Measurements from ENCODE around the gene SLC7A14. TPM values are rescaled to one million over a fixed set of nuclear protein-coding genes. Genes with fewer than 3 reads are reported as not detected.

SLC7A14 gene
- total and polyA plus RNA-seq, 2 of the 13 experiments (the other 11 are each of a cell fraction or from before 2014, with no cell fraction given) = not detected

DNA sequence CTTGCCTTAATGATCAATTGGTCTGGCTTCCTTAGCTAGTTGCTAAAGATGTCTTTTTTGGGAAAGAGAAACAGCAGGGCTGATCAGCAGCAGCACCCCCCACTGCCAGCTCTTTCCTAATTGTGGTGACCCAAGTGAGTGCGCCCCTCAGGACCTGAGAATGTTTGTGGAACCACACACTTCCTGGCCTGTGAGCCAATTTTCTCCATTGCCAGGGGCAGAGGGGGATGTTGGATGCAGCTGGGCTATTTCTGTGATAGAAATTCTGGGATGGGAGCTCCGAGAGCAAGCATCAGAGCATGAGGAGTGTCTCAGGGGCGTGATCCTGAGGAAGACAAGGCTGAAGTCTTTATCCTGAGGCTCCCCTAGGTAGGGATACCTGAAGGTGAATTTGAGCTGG, 100.6 kb downstream of the SLC7A14 start (continued):
- TF ChIP-seq ZNF501 (CRISPR knock-in tag; IDR thresholded peaks at IDR 0.05) (no peak), ZKSCAN5 (CRISPR knock-in tag; IDR thresholded peaks at IDR 0.05) (no peak), ZNF496 (CRISPR knock-in tag; IDR thresholded peaks at IDR 0.05; ENCODE audit: insufficient replicate concordance) (no peak), ZFP37 (CRISPR knock-in tag; IDR thresholded peaks at IDR 0.05; ENCODE audit: borderline replicate concordance) (no peak), ZNF33A (CRISPR knock-in tag; IDR thresholded peaks at IDR 0.05; ENCODE audit: borderline replicate concordance) (no peak), ZSCAN30 (CRISPR knock-in tag; IDR thresholded peaks at IDR 0.05) (no peak), ZNF510 (CRISPR knock-in tag; IDR thresholded peaks at IDR 0.05; ENCODE audit: low read depth) (no peak)

DNA sequence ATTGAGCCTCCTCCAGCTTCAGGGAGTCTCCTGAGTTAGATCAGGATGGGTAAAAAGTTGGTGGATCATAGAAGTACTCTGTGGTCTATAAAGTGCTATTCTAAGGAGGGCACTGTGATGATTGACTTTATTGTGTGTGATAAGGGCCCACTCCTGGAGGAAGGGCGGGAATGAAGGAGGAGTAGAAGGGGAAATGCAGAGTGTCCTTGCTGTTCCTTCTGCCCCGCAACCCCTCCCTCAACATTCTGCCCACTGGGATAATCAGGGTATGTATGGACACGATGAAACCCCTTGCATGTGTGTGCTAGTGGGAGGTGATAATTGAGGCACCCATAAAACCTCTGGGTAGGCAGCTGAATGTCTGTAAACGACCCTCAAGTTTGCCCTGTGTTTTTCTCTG, 101.0 kb downstream of the SLC7A14 start:
- 33% methylated on average over 4 of the region's 4 CpGs for WGBS (ENCODE audit: low lambda C conversion rate)
- Histone ChIP-seq H3K4me2 (ENCODE audit: low read depth, low read length) (no peak overlapping the region), H3K4me1 (ENCODE audit: insufficient read depth, low read length) (peaks cover 45% of the 10 kb centered on the region), H2AFZ (ENCODE audit: low read length) (no peak overlapping the region), H3K27ac (ENCODE audit: extremely low read length, insufficient read depth, low read length) (no peak overlapping the region), H3K4me3 (replicated peaks in 1 of 3; ENCODE audit: insufficient read depth in 1 of 3, low read depth in 2 of 3, low read length in 3 of 3) (no peak overlapping the region), H3K9ac (ENCODE audit: insufficient read depth, low read depth, low read length) (no peak overlapping the region), H4K20me1 (ENCODE audit: insufficient read depth, low read length) (no peaks in the 10 kb centered on the region), H3K27me3 (ENCODE audit: control insufficient read depth in 1 of 2, insufficient read depth in 2 of 2, low read length in 2 of 2) (peaks cover 0 to 21% of the 10 kb centered on the region in 2 experiments; a peak in 4 of 5 replicates), H3K9me3 (ENCODE audit: low read length) (no peaks in the 10 kb centered on the region), H3K79me2 (ENCODE audit: insufficient read depth, low read length) (no peaks in the 10 kb centered on the region), H3K36me3 (replicated peaks in 1 of 2; ENCODE audit: control insufficient read depth in 1 of 2, insufficient read depth in 2 of 2, low read length in 2 of 2) (no peaks in the 10 kb centered on the region)
- ATAC-seq = no peak
- CTCF ChIA-PET (ENCODE audit: low intra/inter-chr PET ratio, low total read pairs) = no interaction called here
- intact Hi-C loops (cut with micrococcal nuclease; ENCODE audit: unreplicated experiment) = no loop called here
- in situ Hi-C loops (cut with HindIII; ENCODE audit: extremely low pct_ligation_motif_present, low pct_unique_long_range_greater_than_20kb) = no loop called here
- FAIRE-seq = no peak
- POLR2A ChIA-PET = no interaction called here
- DNase-seq (ENCODE audit: low spot score) = no peak
- no TSS peak for BruUV-seq (replicated peaks)
- TF ChIP-seq, protein P1, sequence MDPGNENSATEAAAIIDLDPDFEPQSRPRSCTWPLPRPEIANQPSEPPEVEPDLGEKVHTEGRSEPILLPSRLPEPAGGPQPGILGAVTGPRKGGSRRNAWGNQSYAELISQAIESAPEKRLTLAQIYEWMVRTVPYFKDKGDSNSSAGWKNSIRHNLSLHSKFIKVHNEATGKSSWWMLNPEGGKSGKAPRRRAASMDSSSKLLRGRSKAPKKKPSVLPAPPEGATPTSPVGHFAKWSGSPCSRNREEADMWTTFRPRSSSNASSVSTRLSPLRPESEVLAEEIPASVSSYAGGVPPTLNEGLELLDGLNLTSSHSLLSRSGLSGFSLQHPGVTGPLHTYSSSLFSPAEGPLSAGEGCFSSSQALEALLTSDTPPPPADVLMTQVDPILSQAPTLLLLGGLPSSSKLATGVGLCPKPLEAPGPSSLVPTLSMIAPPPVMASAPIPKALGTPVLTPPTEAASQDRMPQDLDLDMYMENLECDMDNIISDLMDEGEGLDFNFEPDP (CRISPR knock-in tag; conservative IDR thresholded peaks at IDR 0.05) = no peak
- TF ChIP-seq SNAPC5 (CRISPR knock-in tag; IDR thresholded peaks at IDR 0.05; ENCODE audit: borderline replicate concordance) = no peak
- no peak for TF ChIP-seq MXI1 (IDR thresholded peaks at IDR 0.05; ENCODE audit: borderline replicate concordance, low read depth, low read length)
- TF ChIP-seq ZNF337 (CRISPR knock-in tag; IDR thresholded peaks at IDR 0.05; ENCODE audit: borderline replicate concordance, low read depth) = no peak
- TF ChIP-seq ZNF652 (CRISPR knock-in tag; IDR thresholded peaks at IDR 0.05; ENCODE audit: borderline replicate concordance, low read depth) = no peak
- TF ChIP-seq, protein P2, sequence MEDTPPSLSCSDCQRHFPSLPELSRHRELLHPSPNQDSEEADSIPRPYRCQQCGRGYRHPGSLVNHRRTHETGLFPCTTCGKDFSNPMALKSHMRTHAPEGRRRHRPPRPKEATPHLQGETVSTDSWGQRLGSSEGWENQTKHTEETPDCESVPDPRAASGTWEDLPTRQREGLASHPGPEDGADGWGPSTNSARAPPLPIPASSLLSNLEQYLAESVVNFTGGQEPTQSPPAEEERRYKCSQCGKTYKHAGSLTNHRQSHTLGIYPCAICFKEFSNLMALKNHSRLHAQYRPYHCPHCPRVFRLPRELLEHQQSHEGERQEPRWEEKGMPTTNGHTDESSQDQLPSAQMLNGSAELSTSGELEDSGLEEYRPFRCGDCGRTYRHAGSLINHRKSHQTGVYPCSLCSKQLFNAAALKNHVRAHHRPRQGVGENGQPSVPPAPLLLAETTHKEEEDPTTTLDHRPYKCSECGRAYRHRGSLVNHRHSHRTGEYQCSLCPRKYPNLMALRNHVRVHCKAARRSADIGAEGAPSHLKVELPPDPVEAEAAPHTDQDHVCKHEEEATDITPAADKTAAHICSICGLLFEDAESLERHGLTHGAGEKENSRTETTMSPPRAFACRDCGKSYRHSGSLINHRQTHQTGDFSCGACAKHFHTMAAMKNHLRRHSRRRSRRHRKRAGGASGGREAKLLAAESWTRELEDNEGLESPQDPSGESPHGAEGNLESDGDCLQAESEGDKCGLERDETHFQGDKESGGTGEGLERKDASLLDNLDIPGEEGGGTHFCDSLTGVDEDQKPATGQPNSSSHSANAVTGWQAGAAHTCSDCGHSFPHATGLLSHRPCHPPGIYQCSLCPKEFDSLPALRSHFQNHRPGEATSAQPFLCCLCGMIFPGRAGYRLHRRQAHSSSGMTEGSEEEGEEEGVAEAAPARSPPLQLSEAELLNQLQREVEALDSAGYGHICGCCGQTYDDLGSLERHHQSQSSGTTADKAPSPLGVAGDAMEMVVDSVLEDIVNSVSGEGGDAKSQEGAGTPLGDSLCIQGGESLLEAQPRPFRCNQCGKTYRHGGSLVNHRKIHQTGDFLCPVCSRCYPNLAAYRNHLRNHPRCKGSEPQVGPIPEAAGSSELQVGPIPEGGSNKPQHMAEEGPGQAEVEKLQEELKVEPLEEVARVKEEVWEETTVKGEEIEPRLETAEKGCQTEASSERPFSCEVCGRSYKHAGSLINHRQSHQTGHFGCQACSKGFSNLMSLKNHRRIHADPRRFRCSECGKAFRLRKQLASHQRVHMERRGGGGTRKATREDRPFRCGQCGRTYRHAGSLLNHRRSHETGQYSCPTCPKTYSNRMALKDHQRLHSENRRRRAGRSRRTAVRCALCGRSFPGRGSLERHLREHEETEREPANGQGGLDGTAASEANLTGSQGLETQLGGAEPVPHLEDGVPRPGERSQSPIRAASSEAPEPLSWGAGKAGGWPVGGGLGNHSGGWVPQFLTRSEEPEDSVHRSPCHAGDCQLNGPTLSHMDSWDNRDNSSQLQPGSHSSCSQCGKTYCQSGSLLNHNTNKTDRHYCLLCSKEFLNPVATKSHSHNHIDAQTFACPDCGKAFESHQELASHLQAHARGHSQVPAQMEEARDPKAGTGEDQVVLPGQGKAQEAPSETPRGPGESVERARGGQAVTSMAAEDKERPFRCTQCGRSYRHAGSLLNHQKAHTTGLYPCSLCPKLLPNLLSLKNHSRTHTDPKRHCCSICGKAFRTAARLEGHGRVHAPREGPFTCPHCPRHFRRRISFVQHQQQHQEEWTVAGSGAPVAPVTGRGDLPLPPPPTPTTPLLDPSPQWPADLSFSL (CRISPR knock-in tag; IDR thresholded peaks at IDR 0.05) = no peak
- TF ChIP-seq AKAP8 (CRISPR knock-in tag; IDR thresholded peaks at IDR 0.05) = no peak
- TF ChIP-seq HDAC6 (IDR thresholded peaks at IDR 0.05; ENCODE audit: low read depth, low read length) = no peak
- no peak for TF ChIP-seq NFIC (IDR thresholded peaks at IDR 0.05; ENCODE audit: low read length)
